ENCODE results near the gene MYO1A.

Gene MYO1A

DNA sequence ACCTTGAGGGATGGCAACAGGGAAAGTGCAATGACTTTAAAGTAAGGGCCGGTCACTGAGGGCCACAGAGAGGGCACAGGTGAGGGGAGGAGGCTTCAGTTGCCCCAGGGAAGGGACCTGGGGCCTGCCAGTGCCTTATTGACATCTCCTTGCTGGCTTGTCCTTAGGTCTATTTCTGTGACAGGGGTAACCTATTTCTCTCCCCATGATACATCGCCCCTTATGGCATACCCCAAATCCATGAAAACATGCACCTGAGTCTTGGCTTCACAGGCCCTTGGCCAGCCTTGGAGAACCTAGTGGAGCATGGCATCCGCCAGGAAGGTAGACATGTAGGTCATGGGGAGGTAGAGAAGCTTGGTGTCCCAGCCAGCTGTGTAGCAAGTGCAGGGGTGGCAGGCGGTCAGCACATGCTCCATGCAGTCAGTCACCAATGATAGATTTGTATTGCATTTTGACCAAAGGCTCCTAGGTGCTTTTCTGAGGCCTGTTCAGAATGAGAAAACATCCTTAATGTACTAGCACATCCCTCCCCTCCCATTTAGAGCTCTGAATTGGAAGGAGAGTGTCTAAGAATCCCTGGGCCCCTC, 68.9 kb downstream of the MYO1A start:
- no peak for TF ChIP-seq ZNF19 (tag by site-specific recombination; IDR thresholded peaks at IDR 0.05; ENCODE audit: low read depth)
- no peak for TF ChIP-seq ZFP69B (tag by site-specific recombination; IDR thresholded peaks at IDR 0.05)
- TF ChIP-seq, protein P1, sequence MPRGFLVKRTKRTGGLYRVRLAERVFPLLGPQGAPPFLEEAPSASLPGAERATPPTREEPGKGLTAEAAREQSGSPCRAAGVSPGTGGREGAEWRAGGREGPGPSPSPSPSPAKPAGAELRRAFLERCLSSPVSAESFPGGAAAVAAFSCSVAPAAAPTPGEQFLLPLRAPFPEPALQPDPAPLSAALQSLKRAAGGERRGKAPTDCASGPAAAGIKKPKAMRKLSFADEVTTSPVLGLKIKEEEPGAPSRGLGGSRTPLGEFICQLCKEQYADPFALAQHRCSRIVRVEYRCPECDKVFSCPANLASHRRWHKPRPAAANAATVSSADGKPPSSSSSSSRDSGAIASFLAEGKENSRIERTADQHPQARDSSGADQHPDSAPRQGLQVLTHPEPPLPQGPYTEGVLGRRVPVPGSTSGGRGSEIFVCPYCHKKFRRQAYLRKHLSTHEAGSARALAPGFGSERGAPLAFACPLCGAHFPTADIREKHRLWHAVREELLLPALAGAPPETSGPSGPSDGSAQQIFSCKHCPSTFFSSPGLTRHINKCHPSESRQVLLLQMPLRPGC (tag by site-specific recombination; IDR thresholded peaks at IDR 0.05): no peak
- no peak for TF ChIP-seq KLF8 (tag by site-specific recombination; IDR thresholded peaks at IDR 0.05)
- TF ChIP-seq ZNF549 (tag by site-specific recombination; IDR thresholded peaks at IDR 0.05): no peak
- TF ChIP-seq ZNF701 (tag by site-specific recombination; IDR thresholded peaks at IDR 0.05): no peak
- POLR2A ChIA-PET: no interaction called here
- Histone ChIP-seq H3K27ac (ENCODE audit: extremely low read depth, low read depth, low read length) (no peak overlapping the region), H3K4me3 (ENCODE audit: low read depth, low read length) (no peak overlapping the region), H3K4me1 (ENCODE audit: control insufficient read depth, insufficient read depth, low read length) (no peaks in the 10 kb centered on the region), H3K9me3 (ENCODE audit: control insufficient read depth, insufficient read depth, low read depth, low read length) (no peaks in the 10 kb centered on the region), H3K36me3 (ENCODE audit: control insufficient read depth in 2 of 2, insufficient read depth in 1 of 2, low read length in 2 of 2) (no peaks in the 10 kb centered on the region)
- CTCF ChIA-PET: interaction anchor here (0.6 to 0.9 kb wide), 3 partner anchors 20 to 225 kb away, joined by 3 to 4 read pairs (median 3); no protein-coding TSS in a partner anchor

DNA sequence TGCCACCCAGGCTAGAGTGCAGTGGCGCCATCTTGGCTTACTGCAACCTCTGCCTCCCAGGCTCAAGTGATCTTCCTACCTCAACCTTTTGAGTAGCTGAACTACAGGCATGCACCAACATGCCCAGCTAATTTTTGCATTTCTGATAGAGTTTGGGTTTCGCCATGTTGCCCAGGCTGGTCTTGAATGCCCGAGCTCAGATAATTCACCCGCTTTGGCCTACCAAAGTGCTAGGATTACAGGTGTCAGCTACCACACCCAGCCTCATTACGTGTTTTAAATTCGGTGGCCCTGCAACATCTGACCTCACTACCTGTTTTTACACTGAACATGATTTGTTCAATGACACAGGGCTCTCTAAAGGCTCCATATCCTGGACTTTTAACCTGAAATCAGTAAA, 69.7 kb downstream of the MYO1A start:
- POLR2A ChIA-PET: no interaction called here

DNA sequence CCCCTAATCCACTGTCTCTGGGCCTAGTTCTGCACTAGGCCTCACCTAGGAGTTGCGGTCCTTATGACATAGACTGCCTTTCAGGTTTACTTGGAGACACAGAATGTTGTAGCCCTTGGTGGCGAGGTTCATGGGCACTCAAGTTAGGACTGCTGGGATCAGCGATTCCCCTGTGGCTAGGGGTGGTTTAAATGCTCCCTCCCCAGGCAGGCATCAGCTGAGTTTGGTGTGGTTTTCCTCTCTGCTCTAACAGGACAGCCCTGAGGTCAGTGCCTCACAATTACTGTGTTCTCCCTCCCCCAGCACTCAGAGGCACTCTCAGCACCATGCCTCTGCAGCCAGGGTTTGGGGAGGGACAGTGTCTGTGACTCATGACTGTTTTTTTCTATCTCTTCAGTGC, 70.3 kb downstream of the MYO1A start:
- ChIA-PET CTCF (no interaction called here), POLR2A (no interaction called here)
- Histone ChIP-seq H3K27ac (ENCODE audit: extremely low read depth, low read depth, low read length) (no peak overlapping the region), H3K9me3 (ENCODE audit: control insufficient read depth, insufficient read depth, low read depth, low read length) (no peaks in the 10 kb centered on the region), H3K4me3 (ENCODE audit: low read depth, low read length) (no peak overlapping the region), H3K4me1 (ENCODE audit: control insufficient read depth, insufficient read depth, low read length) (no peaks in the 10 kb centered on the region), H3K36me3 (ENCODE audit: control insufficient read depth in 2 of 2, insufficient read depth in 1 of 2, low read length in 2 of 2) (no peaks in the 10 kb centered on the region)
- TF ChIP-seq ZNF48 (tag by site-specific recombination; IDR thresholded peaks at IDR 0.05) (no peak), ZNF19 (tag by site-specific recombination; IDR thresholded peaks at IDR 0.05; ENCODE audit: low read depth) (no peak)
- TF ChIP-seq, protein P2, sequence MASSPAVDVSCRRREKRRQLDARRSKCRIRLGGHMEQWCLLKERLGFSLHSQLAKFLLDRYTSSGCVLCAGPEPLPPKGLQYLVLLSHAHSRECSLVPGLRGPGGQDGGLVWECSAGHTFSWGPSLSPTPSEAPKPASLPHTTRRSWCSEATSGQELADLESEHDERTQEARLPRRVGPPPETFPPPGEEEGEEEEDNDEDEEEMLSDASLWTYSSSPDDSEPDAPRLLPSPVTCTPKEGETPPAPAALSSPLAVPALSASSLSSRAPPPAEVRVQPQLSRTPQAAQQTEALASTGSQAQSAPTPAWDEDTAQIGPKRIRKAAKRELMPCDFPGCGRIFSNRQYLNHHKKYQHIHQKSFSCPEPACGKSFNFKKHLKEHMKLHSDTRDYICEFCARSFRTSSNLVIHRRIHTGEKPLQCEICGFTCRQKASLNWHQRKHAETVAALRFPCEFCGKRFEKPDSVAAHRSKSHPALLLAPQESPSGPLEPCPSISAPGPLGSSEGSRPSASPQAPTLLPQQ (tag by site-specific recombination; IDR thresholded peaks at IDR 0.05): no peak
- TF ChIP-seq, protein P3, sequence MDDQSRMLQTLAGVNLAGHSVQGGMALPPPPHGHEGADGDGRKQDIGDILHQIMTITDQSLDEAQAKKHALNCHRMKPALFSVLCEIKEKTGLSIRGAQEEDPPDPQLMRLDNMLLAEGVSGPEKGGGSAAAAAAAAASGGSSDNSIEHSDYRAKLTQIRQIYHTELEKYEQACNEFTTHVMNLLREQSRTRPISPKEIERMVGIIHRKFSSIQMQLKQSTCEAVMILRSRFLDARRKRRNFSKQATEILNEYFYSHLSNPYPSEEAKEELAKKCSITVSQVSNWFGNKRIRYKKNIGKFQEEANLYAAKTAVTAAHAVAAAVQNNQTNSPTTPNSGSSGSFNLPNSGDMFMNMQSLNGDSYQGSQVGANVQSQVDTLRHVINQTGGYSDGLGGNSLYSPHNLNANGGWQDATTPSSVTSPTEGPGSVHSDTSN (CRISPR knock-in tag; IDR thresholded peaks at IDR 0.05): no peak

More for the DNA sequence above, 69.7 kb downstream of the MYO1A start:
- CTCF ChIA-PET: interaction anchor here (0.6 kb wide), 1 partner anchor 224 kb away, joined by 4 read pairs; no protein-coding TSS in a partner anchor
- Histone ChIP-seq H3K9me3 (ENCODE audit: control insufficient read depth, insufficient read depth, low read depth, low read length) (no peaks in the 10 kb centered on the region), H3K27ac (ENCODE audit: extremely low read depth, low read depth, low read length) (no peak overlapping the region), H3K36me3 (ENCODE audit: control insufficient read depth in 2 of 2, insufficient read depth in 1 of 2, low read length in 2 of 2) (no peaks in the 10 kb centered on the region), H3K4me1 (ENCODE audit: control insufficient read depth, insufficient read depth, low read length) (no peaks in the 10 kb centered on the region), H3K4me3 (ENCODE audit: low read depth, low read length) (no peak overlapping the region)
- TF ChIP-seq ZNF785 (tag by site-specific recombination; IDR thresholded peaks at IDR 0.05) (no peak), OSR2 (tag by site-specific recombination; IDR thresholded peaks at IDR 0.05) (no peak), ZNF529 (tag by site-specific recombination; IDR thresholded peaks at IDR 0.05; ENCODE audit: insufficient replicate concordance) (no peak), ZNF138 (tag by site-specific recombination; IDR thresholded peaks at IDR 0.05; ENCODE audit: borderline replicate concordance) (no peak), ZNF707 (tag by site-specific recombination; IDR thresholded peaks at IDR 0.05) (no peak), ZNF660 (tag by site-specific recombination; IDR thresholded peaks at IDR 0.05) (no peak), ZNF16 (tag by site-specific recombination; IDR thresholded peaks at IDR 0.05; ENCODE audit: low read depth) (no peak), ZNF48 (tag by site-specific recombination; IDR thresholded peaks at IDR 0.05) (no peak), ZNF621 (tag by site-specific recombination; IDR thresholded peaks at IDR 0.05) (no peak), ZNF202 (tag by site-specific recombination; IDR thresholded peaks at IDR 0.05; ENCODE audit: borderline replicate concordance) (no peak)

All from HEK293 (cell line).